ENCODE measurements around the gene TRPM2. TPM values are rescaled to one million over a fixed set of nuclear protein-coding genes. Genes with fewer than 3 reads are reported as not detected.

The TRPM2 gene
- total RNA-seq, 4 donors from 2014 or later: 1.0 to 3.3 (median 3.1) TPM

DNA sequence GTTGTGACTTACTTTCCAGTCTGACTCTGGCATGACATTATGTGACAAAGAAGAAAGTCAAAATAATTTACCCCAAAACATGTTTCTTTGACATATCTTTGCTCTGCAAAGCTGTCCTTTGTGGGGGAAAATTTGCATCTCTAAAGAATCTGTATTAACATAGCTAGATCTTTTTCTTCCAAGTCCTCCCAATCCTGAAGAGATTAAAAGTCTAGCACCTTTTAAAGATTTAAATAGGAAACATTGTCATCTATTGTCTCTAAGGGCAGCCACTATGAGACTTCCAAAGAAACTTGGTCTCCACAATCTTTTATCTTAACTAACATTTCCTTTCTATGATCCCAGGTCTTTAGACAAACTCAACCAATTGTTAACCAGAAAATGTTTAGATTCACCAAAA is 117.9 kb downstream of the TRPM2 start:
- H3K36me3 ChIP-seq: peaks cover 0 to 3% of the 10 kb centered on the region in 2 donors
- TF ChIP-seq POLR2A (IDR thresholded peaks at IDR 0.05) (no peak), POLR2AphosphoS5 (IDR thresholded peaks at IDR 0.05) (no peak), EP300 (IDR thresholded peaks at IDR 0.05) (no peak)
- TF ChIP-seq, protein P1, sequence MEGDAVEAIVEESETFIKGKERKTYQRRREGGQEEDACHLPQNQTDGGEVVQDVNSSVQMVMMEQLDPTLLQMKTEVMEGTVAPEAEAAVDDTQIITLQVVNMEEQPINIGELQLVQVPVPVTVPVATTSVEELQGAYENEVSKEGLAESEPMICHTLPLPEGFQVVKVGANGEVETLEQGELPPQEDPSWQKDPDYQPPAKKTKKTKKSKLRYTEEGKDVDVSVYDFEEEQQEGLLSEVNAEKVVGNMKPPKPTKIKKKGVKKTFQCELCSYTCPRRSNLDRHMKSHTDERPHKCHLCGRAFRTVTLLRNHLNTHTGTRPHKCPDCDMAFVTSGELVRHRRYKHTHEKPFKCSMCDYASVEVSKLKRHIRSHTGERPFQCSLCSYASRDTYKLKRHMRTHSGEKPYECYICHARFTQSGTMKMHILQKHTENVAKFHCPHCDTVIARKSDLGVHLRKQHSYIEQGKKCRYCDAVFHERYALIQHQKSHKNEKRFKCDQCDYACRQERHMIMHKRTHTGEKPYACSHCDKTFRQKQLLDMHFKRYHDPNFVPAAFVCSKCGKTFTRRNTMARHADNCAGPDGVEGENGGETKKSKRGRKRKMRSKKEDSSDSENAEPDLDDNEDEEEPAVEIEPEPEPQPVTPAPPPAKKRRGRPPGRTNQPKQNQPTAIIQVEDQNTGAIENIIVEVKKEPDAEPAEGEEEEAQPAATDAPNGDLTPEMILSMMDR (IDR thresholded peaks at IDR 0.05): no peak
- no peak for ATAC-seq
- H3K4me1 ChIP-seq: no peaks in the 10 kb centered on the region
- H3K4me3 ChIP-seq: no peak overlapping the region
- no peak overlapping the region for H3K27ac ChIP-seq
- no peaks in the 10 kb centered on the region for H3K27me3 ChIP-seq
- H3K9me3 ChIP-seq: no peaks in the 10 kb centered on the region

- Histone ChIP-seq H3K9me3 (no peaks in the 10 kb centered on the region), H3K27ac (no peak overlapping the region), H3K4me1 (no peaks in the 10 kb centered on the region), H3K27me3 (no peaks in the 10 kb centered on the region), H3K36me3 (peaks cover 0 to 7% of the 10 kb centered on the region in 2 donors), H3K4me3 (no peak overlapping the region)
- WGBS, 2 donors (ENCODE audit: low coverage in 1 of 2): 75 to 83% methylated on average over 6 of the region's 6 CpGs
- TF ChIP-seq EP300 (IDR thresholded peaks at IDR 0.05): no peak
- TF ChIP-seq, protein P1 (IDR thresholded peaks at IDR 0.05): no peak
- no peak for TF ChIP-seq POLR2A (IDR thresholded peaks at IDR 0.05)
- no peak for TF ChIP-seq POLR2AphosphoS5 (IDR thresholded peaks at IDR 0.05)
- no peak for ATAC-seq
Measured at GRCh38 chr21:44471996-44472395, 118.6 kb downstream of the TRPM2 start.

DNA sequence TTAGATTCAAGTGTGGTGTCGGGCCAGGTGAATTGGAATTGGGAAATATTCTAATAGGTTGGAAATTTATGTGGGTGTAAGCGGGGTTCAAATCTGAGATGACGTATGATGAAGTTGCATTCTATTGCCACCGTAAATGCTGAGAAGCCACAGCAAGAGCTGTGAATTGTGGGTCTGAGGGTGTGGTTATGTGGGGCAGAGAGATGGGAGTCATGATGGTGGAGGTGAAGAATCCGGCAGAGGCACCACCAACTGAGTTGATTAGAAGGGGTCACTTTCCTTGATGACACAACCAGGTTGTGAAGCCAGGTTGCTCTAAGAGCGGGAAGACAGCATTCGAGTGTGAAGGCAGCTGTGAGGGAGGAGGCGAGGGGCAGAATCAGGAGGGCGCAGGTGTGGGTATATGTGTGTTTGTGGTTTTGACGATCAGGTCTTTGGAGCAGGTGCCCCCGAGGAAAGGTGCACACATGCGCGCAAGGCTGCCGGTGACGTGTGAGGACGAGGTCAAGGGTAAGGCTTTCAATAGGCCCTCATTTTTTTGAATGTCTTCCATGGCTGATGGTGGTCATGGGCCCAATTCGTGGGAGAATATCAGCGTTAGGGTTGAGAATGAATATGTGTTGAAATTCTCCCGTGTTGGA is 120.6 kb downstream of the TRPM2 start:
- 89 to 93% methylated on average over 14 to 18 of the region's 19 CpGs for WGBS, 2 donors (ENCODE audit: low coverage in 1 of 2)
- no peak overlapping the region for H3K4me3 ChIP-seq
- H3K36me3 ChIP-seq: peaks cover 0 to 16% of the 10 kb centered on the region in 2 donors
- no peaks in the 10 kb centered on the region for H3K27me3 ChIP-seq
- H3K4me1 ChIP-seq: no peaks in the 10 kb centered on the region
- TF ChIP-seq POLR2AphosphoS5 (IDR thresholded peaks at IDR 0.05) (no peak), POLR2A (IDR thresholded peaks at IDR 0.05) (no peak), EP300 (IDR thresholded peaks at IDR 0.05) (no peak)
- TF ChIP-seq, protein P1 (IDR thresholded peaks at IDR 0.05): no peak
- no peak overlapping the region for H3K27ac ChIP-seq
- no peak for ATAC-seq
- no peaks in the 10 kb centered on the region for H3K9me3 ChIP-seq

GRCh38 chr21:44475266-44475845 is 121.9 kb downstream of the TRPM2 start:
- ATAC-seq: no peak
- TF ChIP-seq POLR2A (IDR thresholded peaks at IDR 0.05) (no peak), EP300 (IDR thresholded peaks at IDR 0.05) (no peak), POLR2AphosphoS5 (IDR thresholded peaks at IDR 0.05) (no peak)
- TF ChIP-seq, protein P1 (IDR thresholded peaks at IDR 0.05): no peak
- H3K36me3 ChIP-seq: peaks cover 0 to 16% of the 10 kb centered on the region in 2 donors
- no peak overlapping the region for H3K27ac ChIP-seq
- no peaks in the 10 kb centered on the region for H3K27me3 ChIP-seq
- no peak overlapping the region for H3K4me3 ChIP-seq
- H3K4me1 ChIP-seq: no peaks in the 10 kb centered on the region
- 84 to 93% methylated on average over 9 to 14 of the region's 17 CpGs for WGBS, 2 donors (ENCODE audit: low coverage in 1 of 2)
- no peaks in the 10 kb centered on the region for H3K9me3 ChIP-seq

GRCh38 chr21:44477131-44477530 is 123.7 kb downstream of the TRPM2 start:
- no peak overlapping the region for H3K27ac ChIP-seq

More at GRCh38 chr21:44477131-44477530, 123.7 kb downstream of the TRPM2 start:
- Histone ChIP-seq H3K9me3 (no peaks in the 10 kb centered on the region), H3K4me3 (no peak overlapping the region), H3K36me3 (peaks cover 0 to 16% of the 10 kb centered on the region in 2 donors), H3K27me3 (peaks cover 7% of the 10 kb centered on the region), H3K4me1 (no peaks in the 10 kb centered on the region)
- no peak for ATAC-seq
- 62 to 82% methylated on average over 3 to 4 of the region's 8 CpGs for WGBS, 2 donors (ENCODE audit: low coverage in 1 of 2)
- TF ChIP-seq POLR2AphosphoS5 (IDR thresholded peaks at IDR 0.05): no peak
- TF ChIP-seq, protein P1 (IDR thresholded peaks at IDR 0.05): no peak
